Upper lobe of right lung (tissue), 1 donor: ENCODE measurements around the gene LRRC3. TPM values are rescaled to one million over a fixed set of nuclear protein-coding genes. Genes with fewer than 3 reads are reported as not detected.

ENCODE experiments used
- ATAC-seq: fragments of 200-7000 bp; cut with Tn5 transposase; one replicate; pipeline ENCODE4 v1.9.1; 2020; ENCODE audit warnings: mild to moderate bottlenecking, moderate library complexity
- DNase-seq: peaks from one replicate; pipeline ENCODE4 v3.0.0-alpha.2; 2020
- H3K27ac ChIP-seq: fragments of 200-600 bp; one replicate; pipeline ENCODE4 v1.8.0; 2022
- H3K27me3 ChIP-seq: fragments of 200-600 bp; one replicate; pipeline ENCODE4 v1.8.0; 2022; ENCODE audit warnings: mild to moderate bottlenecking
- H3K36me3 ChIP-seq: fragments of 200-600 bp; one replicate; pipeline ENCODE4 v1.8.0; 2022
- H3K4me1 ChIP-seq: fragments of 200-600 bp; one replicate; pipeline ENCODE4 v1.8.0; 2022
- H3K4me3 ChIP-seq: fragments of 200-600 bp; one replicate; pipeline ENCODE4 v1.8.0; 2022; ENCODE audit warnings: mild to moderate bottlenecking
- H3K9me3 ChIP-seq: fragments of 200-600 bp; one replicate; pipeline ENCODE4 v1.8.0; 2022
- CTCF ChIP-seq: fragments of 200-600 bp; IDR thresholded peaks from one replicate; pipeline ENCODE4 v1.8.0; 2022; ENCODE audit warnings: antibody characterized with exemption
- intact Hi-C: fragments of 100-400 bp; cut with DNase I; formaldehyde crosslinking; loops from one replicate; pipeline ENCODE4 v1.11.0; 2022
- total RNA-seq: library from RNA; stranded (reverse); fragmentation: NEBNext Ultra II Directional; extraction: Animal tissue kit (Norgen Biotek cat#: 25700); gene quantifications from one replicate; pipeline ENCODE4 v1.2.1, GENCODE V29; 2021
- donor health status: DM: no; HTN: yes; CAD: no; lungs with severe emphysema.

The LRRC3 gene
- total RNA-seq, 1 donor from 2014 or later: 3.6 TPM

DNA sequence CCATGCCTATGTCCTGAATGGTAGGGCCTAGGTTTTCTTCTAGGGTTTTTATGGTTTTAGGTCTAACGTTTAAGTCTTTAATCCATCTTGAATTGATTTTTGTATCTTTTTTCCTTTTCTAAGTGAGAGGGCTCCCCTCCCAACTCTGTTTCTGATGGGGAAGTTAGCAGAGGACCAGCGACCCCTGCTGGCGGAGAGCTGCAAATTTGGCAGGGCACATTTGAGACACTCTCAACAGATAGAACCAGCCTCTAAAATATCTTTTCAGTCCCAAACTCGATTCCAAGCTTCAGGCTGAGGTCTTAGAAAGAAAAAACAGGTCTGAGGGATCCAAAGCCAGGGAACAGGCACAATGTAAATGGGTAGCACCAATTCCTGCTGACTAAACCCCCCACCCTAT is 32.5 kb downstream of the LRRC3 start:
- TF ChIP-seq CTCF: peak; percentile 40

GRCh38 chr21:44489962-44490361 is 34.7 kb downstream of the LRRC3 start:
- DNase-seq: no peak
- no peaks in the 10 kb centered on the region for H3K36me3 ChIP-seq
- H3K4me3 ChIP-seq: no peak overlapping the region
- no peak for ATAC-seq
- peaks cover 9% of the 10 kb centered on the region for H3K9me3 ChIP-seq
- no peaks in the 10 kb centered on the region for H3K27me3 ChIP-seq
- no peak overlapping the region for H3K27ac ChIP-seq
- no peak for TF ChIP-seq CTCF
- H3K4me1 ChIP-seq: no peaks in the 10 kb centered on the region
- intact Hi-C loops: no loop called here

More for the DNA sequence above, 32.5 kb downstream of the LRRC3 start:
- H3K27me3 ChIP-seq: no peaks in the 10 kb centered on the region
- no peaks in the 10 kb centered on the region for H3K36me3 ChIP-seq
- H3K27ac ChIP-seq: no peak overlapping the region
- no peaks in the 10 kb centered on the region for H3K4me1 ChIP-seq
- H3K9me3 ChIP-seq: peaks cover 5% of the 10 kb centered on the region
- no peak overlapping the region for H3K4me3 ChIP-seq
- intact Hi-C loops: no loop called here
- DNase-seq: no peak
- no peak for ATAC-seq

- no peaks in the 10 kb centered on the region for H3K36me3 ChIP-seq
- peaks cover 9% of the 10 kb centered on the region for H3K9me3 ChIP-seq
- H3K4me3 ChIP-seq: no peak overlapping the region
- ATAC-seq (no peak), DNase-seq (no peak)
- TF ChIP-seq CTCF: no peak
- intact Hi-C loops: no loop called here
- H3K27me3 ChIP-seq: no peaks in the 10 kb centered on the region
- no peaks in the 10 kb centered on the region for H3K4me1 ChIP-seq
- no peak overlapping the region for H3K27ac ChIP-seq
Observed at GRCh38 chr21:44490405-44490804, 35.1 kb downstream of the LRRC3 start.

GRCh38 chr21:44490816-44491215 is 35.5 kb downstream of the LRRC3 start:
- Histone ChIP-seq H3K4me1 (no peaks in the 10 kb centered on the region), H3K27ac (no peak overlapping the region), H3K36me3 (no peaks in the 10 kb centered on the region), H3K4me3 (no peak overlapping the region), H3K9me3 (peaks cover 9% of the 10 kb centered on the region), H3K27me3 (no peaks in the 10 kb centered on the region)
- TF ChIP-seq CTCF: no peak
- DNase-seq (no peak), ATAC-seq (no peak)
- intact Hi-C loops: no loop called here

DNA sequence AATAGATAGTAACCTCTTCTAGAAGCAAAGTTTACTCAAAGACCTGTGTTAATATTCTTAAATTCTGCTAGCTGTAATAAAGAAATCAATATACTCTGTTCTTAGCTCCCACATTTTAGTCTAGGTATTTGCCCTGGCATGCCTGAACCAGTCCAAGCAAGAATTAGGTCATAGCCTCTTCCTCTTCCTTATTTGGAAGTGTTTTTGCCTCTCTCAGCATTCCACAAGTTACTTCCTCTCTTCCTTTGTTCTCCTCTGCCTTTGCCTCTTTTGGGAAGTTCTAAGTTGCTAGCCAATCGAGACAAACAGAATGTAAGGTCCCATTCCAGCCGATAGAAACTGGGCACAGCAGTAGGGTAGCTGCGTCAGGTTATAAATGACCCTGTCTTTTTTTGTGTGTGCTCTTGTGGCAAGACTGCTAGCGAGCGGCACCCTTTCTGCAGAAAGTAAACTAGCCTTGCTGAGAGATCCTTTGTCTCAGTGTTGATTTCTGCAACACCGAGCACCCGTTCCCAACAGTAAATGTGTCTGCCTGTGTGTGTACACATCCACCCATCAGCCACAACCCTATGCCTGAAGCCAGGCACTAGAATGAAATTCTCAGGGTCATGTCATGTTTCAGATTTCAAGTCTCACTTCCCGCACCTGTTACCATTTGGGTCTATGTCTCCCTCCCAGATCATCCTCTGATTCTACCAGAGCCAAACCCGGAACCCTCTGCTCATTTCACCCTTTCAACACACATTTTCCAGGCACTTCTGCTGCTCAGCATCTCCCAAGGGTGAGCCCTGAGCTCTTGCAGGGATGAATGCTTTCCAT is 37.5 kb downstream of the LRRC3 start:
- H3K36me3 ChIP-seq: no peaks in the 10 kb centered on the region
- H3K9me3 ChIP-seq: peaks cover 9% of the 10 kb centered on the region
- intact Hi-C loops: no loop called here
- ATAC-seq (no peak), DNase-seq (no peak)
- H3K27me3 ChIP-seq: no peaks in the 10 kb centered on the region
- no peak for TF ChIP-seq CTCF
- H3K4me1 ChIP-seq: no peaks in the 10 kb centered on the region
- peak overlapping the region; percentile 25 for H3K27ac ChIP-seq
- no peak overlapping the region for H3K4me3 ChIP-seq
